Measurements from ENCODE around the gene UTP25.

- no peak for TF ChIP-seq POLR2AphosphoS5 (IDR thresholded peaks at IDR 0.05; ENCODE audit: low read depth, low read length)
- TF ChIP-seq TAF1 (IDR thresholded peaks at IDR 0.05; ENCODE audit: low read depth, low read length), result no peak
- no peak for TF ChIP-seq POLR2A (IDR thresholded peaks at IDR 0.05; ENCODE audit: low read depth, low read length)
- TF ChIP-seq SPI1 (IDR thresholded peaks at IDR 0.05; ENCODE audit: low read depth, low read length), result no peak
- no peak for TF ChIP-seq PAX5 (IDR thresholded peaks at IDR 0.05; ENCODE audit: insufficient read depth, low read length, severe bottlenecking)
- TF ChIP-seq POU2F2 (IDR thresholded peaks at IDR 0.05; ENCODE audit: low read depth, low read length), result no peak
These were observed 24.2 kb upstream of the UTP25 start for GRCh38 chr1:209803568-209803967.

Data from GM12891 (cell line).